Glomerular endothelial cell (primary cell): ENCODE results near the gene SLC49A4. TPM values are rescaled to one million over a fixed set of nuclear protein-coding genes. Genes with fewer than 3 reads are reported as not detected.

Experiments
- DNase-seq: peaks from one replicate; pipeline ENCODE4 v3.0.0-alpha.2; 2011; ENCODE audit warnings: low read depth, low spot score; ENCODE audit errors: extremely low read depth
- total RNA-seq: library from RNA; depleted of rRNA; stranded (reverse); fragments of >200 nt; gene quantifications from 2 replicates; pipeline ENCODE4 v1.2.3, GENCODE V29; 2015

The SLC49A4 gene
- total RNA-seq, 1 donor from 2014 or later = 14.4 TPM

DNA sequence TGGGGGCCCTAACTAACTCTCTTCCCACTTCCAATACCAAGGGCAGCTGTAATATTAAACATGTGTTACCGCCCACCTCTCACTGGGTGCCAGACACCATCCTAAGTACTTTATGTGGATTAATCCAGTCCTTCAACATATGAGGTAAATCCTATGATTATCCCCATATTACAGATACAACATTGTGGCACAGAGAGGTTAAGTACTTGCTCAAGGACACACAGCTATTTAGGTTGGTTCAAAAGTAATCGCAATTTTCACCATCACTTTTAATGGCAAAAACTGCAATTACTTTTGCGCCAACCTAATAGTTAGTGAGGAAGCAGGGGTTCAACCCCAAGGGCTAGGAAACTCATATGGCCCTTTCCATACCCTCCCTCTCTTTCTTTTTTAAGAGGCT is 131.9 kb downstream of the SLC49A4 start:
- DNase-seq = no peak

DNA sequence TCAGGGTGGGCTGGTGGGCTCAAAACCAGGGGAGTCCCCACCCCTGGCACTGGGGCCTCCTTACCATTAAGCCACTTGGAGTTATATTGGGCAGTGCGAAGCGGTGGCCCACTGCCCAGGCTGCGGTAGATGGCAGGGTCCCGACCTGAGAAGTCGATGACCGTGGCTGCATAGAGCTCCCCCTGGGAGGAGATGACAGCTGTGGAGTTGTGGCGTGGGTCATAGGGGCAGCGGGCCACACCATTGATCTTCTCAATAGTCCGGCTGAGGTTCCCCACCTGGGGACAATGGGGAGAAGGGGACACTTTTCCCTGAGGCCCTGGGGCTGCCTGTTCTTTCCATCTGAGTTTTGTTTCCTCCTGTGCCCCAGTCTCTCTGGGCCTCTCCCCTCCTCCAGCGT is 132.9 kb downstream of the SLC49A4 start:
- DNase-seq = no peak

- no peak for DNase-seq
Measured at GRCh38 chr3:122928396-122929187, 133.7 kb downstream of the SLC49A4 start.

DNA sequence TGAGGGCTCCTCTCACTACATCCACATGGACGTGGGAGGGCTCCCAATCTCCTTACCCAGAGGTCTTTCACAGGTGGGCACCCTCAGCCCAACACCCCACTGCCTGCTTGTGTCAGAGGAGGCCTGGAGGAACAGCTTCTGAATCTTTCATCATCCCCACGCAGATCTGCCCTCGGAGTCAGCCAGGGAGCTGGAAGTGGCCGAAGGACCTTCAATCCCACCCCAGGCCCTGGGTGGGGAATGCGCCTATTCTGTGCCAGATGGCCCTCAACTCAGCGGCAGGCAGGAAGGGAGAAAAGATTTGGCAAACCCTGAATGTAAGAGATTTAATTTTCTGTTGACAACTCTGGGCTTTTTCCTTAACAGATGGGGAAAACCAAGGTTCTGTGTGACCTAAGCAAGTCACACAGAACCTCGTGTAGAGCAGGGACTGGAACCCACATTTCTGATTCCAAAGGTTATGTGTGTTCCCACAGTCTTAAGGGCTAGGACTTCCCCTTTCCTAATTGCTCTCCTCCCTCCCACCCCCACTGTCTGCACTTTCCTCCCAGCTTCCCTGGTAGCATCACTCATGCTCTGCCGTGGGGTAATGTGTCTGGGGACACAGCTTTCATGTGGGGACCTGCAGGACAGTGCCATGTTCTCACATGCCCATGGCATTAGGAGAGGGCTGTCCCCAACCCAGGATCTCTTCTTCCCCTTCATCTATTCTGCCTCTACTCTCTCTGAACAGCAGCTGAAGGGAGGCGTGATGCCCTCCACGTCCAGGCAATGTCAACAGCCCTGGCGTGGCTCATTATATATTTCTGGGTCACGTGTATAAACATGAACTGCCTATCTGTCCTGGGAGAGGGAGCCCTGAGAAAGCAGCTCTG is 134.6 kb downstream of the SLC49A4 start:
- no peak for DNase-seq

- no peak for DNase-seq
Measured at GRCh38 chr3:122930063-122930997, 135.5 kb downstream of the SLC49A4 start.

Other genes with a start within 250 kb of the SLC49A4 start
- 20.5 and 37.9 TPM in 2 replicates for gene PARP9, start 230.8 kb upstream of the SLC49A4 start, total RNA-seq
- 43.0 and 48.7 TPM in 2 replicates for gene DTX3L, start 230.7 kb upstream of the SLC49A4 start, total RNA-seq
- 1.1 and 4.3 TPM in 2 replicates for gene PARP15, start 217.4 kb upstream of the SLC49A4 start, total RNA-seq
- 82.4 and 134 TPM in 2 replicates for gene PARP14, start 114.2 kb upstream of the SLC49A4 start, total RNA-seq
- gene HSPBAP1, start 1.2 kb upstream of the SLC49A4 start, total RNA-seq = 4.1 and 6.4 TPM in 2 replicates
- gene SEMA5B, start 232.7 kb downstream of the SLC49A4 start, total RNA-seq = not detected in 2 replicates